Nephron (organoid): ENCODE measurements around the gene ZNF491.
"Not testable (repeated sequence)": the region's sequence is repeated elsewhere in the genome, so short reads cannot be mapped to it uniquely, and the experiment has no call there.

ENCODE experiments used
- H3K27ac Mint-ChIP-seq, 3 experiments: 2 replicates each; pipeline ENCODE4 v1.8.0; 2020; ENCODE audit warnings: mixed read lengths in 3 of 3, mild to moderate bottlenecking in 2 of 3, moderate library complexity in 1 of 3
- H3K27me3 Mint-ChIP-seq: 2 replicates; pipeline ENCODE4 v1.8.0; 2021; ENCODE audit warnings: low read depth, mild to moderate bottlenecking, moderate library complexity, mixed read lengths
- H3K36me3 Mint-ChIP-seq: 2 replicates; pipeline ENCODE4 v1.8.0; 2020; ENCODE audit warnings: low read depth, mixed read lengths
- H3K4me1 Mint-ChIP-seq: 2 replicates; pipeline ENCODE4 v1.8.0; 2020; ENCODE audit warnings: mixed read lengths
- H3K4me3 Mint-ChIP-seq, 3 experiments: 2 replicates each; pipeline ENCODE4 v1.8.0; 2020; ENCODE audit warnings: mild to moderate bottlenecking in 3 of 3, mixed read lengths in 3 of 3, moderate library complexity in 2 of 3
- H3K9me3 Mint-ChIP-seq: 2 replicates; pipeline ENCODE4 v1.8.0; 2020; ENCODE audit warnings: mixed read lengths
- TF ChIP-seq, protein P1 (sequence below), 3 experiments: fragments of 200-600 bp; sonication (generic); IDR thresholded peaks; one replicate each; pipeline ENCODE4 v1.5.0; 2021; ENCODE audit warnings: antibody characterized with exemption in 3 of 3; ENCODE audit not compliant: unreplicated experiment in 3 of 3

The ZNF491 gene

DNA sequence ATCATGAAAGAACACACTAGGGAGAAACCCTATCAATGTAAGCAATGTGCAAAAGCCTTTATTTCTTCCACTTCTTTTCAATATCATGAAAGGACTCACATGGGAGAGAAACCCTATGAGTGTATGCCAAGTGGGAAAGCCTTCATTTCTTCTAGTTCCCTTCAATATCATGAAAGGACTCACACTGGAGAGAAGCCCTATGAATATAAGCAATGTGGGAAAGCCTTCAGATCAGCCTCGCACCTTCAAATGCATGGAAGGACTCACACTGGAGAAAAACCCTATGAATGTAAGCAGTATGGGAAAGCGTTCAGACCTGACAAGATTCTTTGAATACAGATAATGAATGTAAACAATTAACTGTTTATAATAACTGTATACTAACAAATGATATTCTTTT, 35.2 kb downstream of the ZNF491 start:
- TF ChIP-seq, protein P1, sequence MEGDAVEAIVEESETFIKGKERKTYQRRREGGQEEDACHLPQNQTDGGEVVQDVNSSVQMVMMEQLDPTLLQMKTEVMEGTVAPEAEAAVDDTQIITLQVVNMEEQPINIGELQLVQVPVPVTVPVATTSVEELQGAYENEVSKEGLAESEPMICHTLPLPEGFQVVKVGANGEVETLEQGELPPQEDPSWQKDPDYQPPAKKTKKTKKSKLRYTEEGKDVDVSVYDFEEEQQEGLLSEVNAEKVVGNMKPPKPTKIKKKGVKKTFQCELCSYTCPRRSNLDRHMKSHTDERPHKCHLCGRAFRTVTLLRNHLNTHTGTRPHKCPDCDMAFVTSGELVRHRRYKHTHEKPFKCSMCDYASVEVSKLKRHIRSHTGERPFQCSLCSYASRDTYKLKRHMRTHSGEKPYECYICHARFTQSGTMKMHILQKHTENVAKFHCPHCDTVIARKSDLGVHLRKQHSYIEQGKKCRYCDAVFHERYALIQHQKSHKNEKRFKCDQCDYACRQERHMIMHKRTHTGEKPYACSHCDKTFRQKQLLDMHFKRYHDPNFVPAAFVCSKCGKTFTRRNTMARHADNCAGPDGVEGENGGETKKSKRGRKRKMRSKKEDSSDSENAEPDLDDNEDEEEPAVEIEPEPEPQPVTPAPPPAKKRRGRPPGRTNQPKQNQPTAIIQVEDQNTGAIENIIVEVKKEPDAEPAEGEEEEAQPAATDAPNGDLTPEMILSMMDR (IDR thresholded peaks at IDR 0.05; ENCODE audit: unreplicated experiment in 3 of 3): no peak
- H3K9me3 Mint-ChIP-seq: peaks cover 78% of the 10 kb centered on the region
- H3K36me3 Mint-ChIP-seq: peaks cover 91% of the 10 kb centered on the region
- no peaks in the 10 kb centered on the region for H3K4me1 Mint-ChIP-seq
- no peak overlapping the region for H3K27ac Mint-ChIP-seq
- no peak overlapping the region for H3K4me3 Mint-ChIP-seq
- no peaks in the 10 kb centered on the region for H3K27me3 Mint-ChIP-seq

DNA sequence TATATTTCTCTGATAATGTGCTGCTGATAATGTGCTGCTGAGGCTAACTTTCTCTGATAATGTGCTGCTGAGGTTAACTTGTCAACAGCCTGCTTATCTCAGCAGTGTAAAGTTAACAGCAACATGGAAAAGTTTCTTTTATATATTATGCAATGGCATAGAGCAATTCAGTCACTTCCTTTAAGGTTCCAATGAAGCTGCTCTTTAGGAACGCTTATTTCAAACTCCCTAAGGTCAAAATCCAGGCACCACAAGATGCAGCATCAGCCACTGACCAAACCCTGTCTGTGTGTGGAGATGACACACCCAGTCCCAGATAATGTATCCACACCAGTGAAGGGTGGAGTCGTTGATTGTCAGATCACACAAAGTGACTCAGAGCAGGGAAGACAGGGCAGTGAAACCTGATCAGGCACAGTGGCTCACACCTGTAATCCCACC, 37.3 kb downstream of the ZNF491 start:
- H3K27ac Mint-ChIP-seq, H3K27me3 Mint-ChIP-seq, H3K4me1 Mint-ChIP-seq, H3K4me3 Mint-ChIP-seq: not testable (repeated sequence)
- H3K36me3 Mint-ChIP-seq: peaks cover 76% of the 10 kb centered on the region
- peaks cover 67% of the 10 kb centered on the region for H3K9me3 Mint-ChIP-seq

DNA sequence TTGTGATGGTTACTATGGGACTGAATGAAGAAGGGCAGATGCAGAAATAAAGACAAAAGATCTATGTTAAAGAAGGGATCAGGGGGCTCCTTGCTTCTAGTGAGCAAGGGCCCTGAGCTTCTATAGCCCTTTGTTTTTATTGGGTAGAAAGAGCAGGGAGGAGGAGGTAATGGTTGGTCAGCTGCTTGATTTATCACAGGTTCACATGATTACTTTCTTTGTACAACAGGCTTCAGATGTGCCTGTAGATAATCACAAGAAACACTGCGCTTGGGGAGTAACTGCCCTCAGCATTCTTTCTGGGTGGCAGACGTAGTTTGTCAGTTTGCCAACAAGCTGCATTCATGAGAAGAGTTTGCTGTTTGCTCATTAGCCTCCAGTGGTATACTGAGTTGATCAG, 45.4 kb downstream of the ZNF491 start:
- H3K36me3 Mint-ChIP-seq: peaks cover 8% of the 10 kb centered on the region
- TF ChIP-seq, protein P1 (IDR thresholded peaks at IDR 0.05; ENCODE audit: unreplicated experiment in 3 of 3): no peak

DNA sequence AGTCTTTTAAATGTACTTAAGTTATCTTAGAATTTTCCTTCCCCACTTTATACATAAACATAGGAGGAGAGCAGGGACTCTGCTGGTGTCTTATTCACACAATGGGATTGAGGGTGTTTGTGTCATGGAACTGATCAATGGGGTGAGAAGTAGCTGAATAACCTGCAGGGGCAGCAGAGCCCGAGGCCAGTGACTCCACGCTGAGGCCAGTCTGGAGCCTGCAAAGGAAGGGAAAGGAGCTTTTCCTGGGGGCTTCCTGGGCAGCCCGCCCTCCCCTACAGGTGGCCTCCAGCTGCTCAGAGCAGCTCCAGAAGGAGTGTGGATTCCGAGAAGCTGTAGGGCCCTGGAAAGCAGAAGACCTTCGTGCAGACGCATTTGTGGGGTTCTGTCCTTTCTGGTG, 49.3 kb downstream of the ZNF491 start:
- not testable (repeated sequence) for H3K27me3 Mint-ChIP-seq, H3K27ac Mint-ChIP-seq, H3K4me3 Mint-ChIP-seq, H3K4me1 Mint-ChIP-seq, H3K36me3 Mint-ChIP-seq
- H3K9me3 Mint-ChIP-seq: peaks cover 26% of the 10 kb centered on the region

More for the DNA sequence above, 45.4 kb downstream of the ZNF491 start:
- no peak overlapping the region for H3K4me3 Mint-ChIP-seq
- peaks cover 3% of the 10 kb centered on the region for H3K27me3 Mint-ChIP-seq
- H3K9me3 Mint-ChIP-seq: peaks cover 28% of the 10 kb centered on the region
- no peaks in the 10 kb centered on the region for H3K4me1 Mint-ChIP-seq
- H3K27ac Mint-ChIP-seq: no peak overlapping the region

DNA sequence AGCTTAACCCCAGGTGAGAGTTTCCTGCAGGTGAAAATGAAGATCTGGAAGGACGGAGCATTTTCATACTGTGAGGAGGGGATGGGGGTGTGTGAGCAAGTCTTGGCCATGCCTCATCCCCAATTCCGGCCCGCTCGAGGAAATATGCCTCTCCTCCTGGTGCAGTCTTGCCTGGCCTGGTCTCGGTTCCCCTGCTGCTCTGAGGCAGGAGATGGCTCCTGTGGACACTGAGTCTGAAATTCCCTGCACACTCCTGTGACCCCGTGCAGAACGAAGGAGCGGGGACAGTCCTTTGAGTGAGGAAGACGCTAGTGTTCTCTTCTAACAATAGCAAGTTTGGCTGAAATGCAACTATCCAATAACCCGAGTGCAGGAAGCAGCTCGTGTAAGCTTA, 49.9 kb downstream of the ZNF491 start:
- Mint-ChIP-seq H3K36me3 (peaks cover 4% of the 10 kb centered on the region), H3K4me1 (no peaks in the 10 kb centered on the region), H3K9me3 (peaks cover 23% of the 10 kb centered on the region), H3K27ac (no peak overlapping the region), H3K27me3 (peaks cover 7% of the 10 kb centered on the region), H3K4me3 (no peak overlapping the region)
- TF ChIP-seq, protein P1 (IDR thresholded peaks at IDR 0.05; ENCODE audit: unreplicated experiment in 3 of 3): no peak

DNA sequence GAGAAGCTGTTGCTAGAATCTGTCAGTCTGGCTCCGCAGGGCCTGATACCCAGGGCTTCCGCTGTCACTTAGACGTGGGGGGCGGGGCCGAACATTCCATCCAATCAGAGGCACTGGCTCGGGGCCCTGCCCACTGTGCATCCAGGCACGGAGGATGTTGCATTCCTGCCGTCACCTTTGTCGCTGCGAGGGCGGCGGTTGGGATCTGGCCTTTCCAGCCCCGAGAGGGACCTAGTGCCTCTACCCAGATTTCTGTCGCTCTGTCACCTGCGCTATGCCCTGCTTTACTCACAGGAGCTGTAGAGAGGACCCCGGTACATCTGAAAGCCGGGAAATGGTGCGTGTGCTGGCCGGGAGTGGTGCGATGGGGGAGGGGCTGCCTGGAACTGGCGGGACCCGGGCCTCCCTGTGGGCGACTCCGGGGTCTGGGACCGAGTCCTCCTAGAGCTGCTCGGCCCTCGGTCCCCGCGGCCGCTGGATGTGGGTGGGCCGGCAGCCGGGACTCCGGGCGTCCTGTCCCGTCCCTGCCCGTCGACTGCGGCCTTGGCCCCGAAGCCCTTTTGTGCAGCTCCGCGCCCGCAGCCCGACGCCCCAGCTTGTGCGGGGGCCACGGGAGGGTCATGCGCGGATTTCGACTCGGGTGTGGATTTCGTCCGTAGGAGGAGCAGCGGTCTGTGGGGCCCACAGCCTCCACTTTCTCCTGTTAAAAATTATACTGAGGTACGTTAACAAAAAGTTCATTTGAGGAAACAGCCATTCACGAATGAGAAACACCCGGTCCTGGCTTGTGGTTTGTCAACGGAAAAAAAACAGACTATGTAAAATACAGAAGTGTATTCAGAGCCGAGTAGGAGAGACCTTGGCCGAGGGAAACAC, 50.5 kb downstream of the ZNF491 start, which contains the start of gene ZNF439:
ZNF439 (plus strand) TSS at position 133 of the 876 bp plus-strand sequence; CDS start at position 275, 142 bp downstream.
- Mint-ChIP-seq H3K4me3 (peak within 1 kb of the TSS in 1 of 3 experiments; percentile 14), H3K27ac (no peak within 1 kb of the TSS), H3K9me3 (peaks cover 19% of the 10 kb centered on the region), H3K36me3 (peaks cover 4% of the 10 kb centered on the region), H3K4me1 (no peaks in the 10 kb centered on the region), H3K27me3 (peaks cover 7% of the 10 kb centered on the region)
- TF ChIP-seq, protein P1 (IDR thresholded peaks at IDR 0.05; ENCODE audit: unreplicated experiment in 3 of 3): no peak

DNA sequence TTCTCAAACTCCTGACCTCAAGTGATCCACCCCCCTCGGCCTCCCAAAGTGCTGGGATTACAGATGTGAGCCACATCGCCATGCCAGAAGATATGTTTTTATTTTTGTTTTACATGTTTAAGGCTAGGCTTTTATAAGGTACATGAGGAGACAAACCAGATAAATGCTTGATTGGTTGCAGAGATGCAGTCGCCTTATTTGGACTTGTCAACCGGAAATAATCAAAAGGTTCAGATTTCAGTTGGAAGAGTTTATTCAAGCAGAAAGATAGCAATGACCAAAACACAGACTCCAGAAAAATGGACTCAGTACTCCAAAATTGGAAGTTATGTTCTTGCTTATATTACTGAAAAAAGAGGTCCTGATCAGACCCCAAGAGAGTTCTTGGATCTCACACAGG, 52.0 kb downstream of the ZNF491 start:
- not testable (repeated sequence) for H3K27me3 Mint-ChIP-seq, H3K4me1 Mint-ChIP-seq, H3K4me3 Mint-ChIP-seq

More for the DNA sequence above, 52.0 kb downstream of the ZNF491 start:
- not testable (repeated sequence) for H3K27ac Mint-ChIP-seq, H3K36me3 Mint-ChIP-seq
- H3K9me3 Mint-ChIP-seq: peaks cover 23% of the 10 kb centered on the region
